ENCODE measurements around the gene LGALS9.
"Not testable (repeated sequence)": the region's sequence is repeated elsewhere in the genome, so short reads cannot be mapped to it uniquely, and the experiment has no call there.

The LGALS9 gene

GRCh38 chr17:27603880-27604794, 26.9 kb upstream of the LGALS9 start:
- no peak for DNase-seq

GRCh38 chr17:27605409-27605808, 25.6 kb upstream of the LGALS9 start:
- no peak for DNase-seq

- DNase-seq: no peak
Observed at GRCh38 chr17:27607521-27608091, 23.4 kb upstream of the LGALS9 start.

GRCh38 chr17:27608328-27609230, 22.4 kb upstream of the LGALS9 start:
- DNase-seq: no peak

- DNase-seq: no peak
Observed at GRCh38 chr17:27609611-27610303, 21.2 kb upstream of the LGALS9 start.

GRCh38 chr17:27610304-27610677, 20.7 kb upstream of the LGALS9 start:
- no peak for DNase-seq

GRCh38 chr17:27612160-27612770, 18.7 kb upstream of the LGALS9 start:
- no peak for DNase-seq

- DNase-seq: no peak
Observed at GRCh38 chr17:27613433-27613832, 17.6 kb upstream of the LGALS9 start.

GRCh38 chr17:27615121-27615520, 15.9 kb upstream of the LGALS9 start:
- no peak for DNase-seq

- no peak for DNase-seq
Observed at GRCh38 chr17:27616414-27616813, 14.6 kb upstream of the LGALS9 start.

- DNase-seq: no peak
Observed at GRCh38 chr17:27618417-27618816, 12.6 kb upstream of the LGALS9 start.

- no peak for DNase-seq
Observed at GRCh38 chr17:27620721-27621120, 10.3 kb upstream of the LGALS9 start.

- no peak for DNase-seq
Observed at GRCh38 chr17:27621536-27621935, 9.5 kb upstream of the LGALS9 start.

- DNase-seq: no peak
Observed at GRCh38 chr17:27621942-27622559, 8.9 kb upstream of the LGALS9 start.

- DNase-seq: no peak
Observed at GRCh38 chr17:27622986-27623385, 8.0 kb upstream of the LGALS9 start.

GRCh38 chr17:27623614-27624013, 7.4 kb upstream of the LGALS9 start:
- no peak for DNase-seq

GRCh38 chr17:27624539-27624938, 6.4 kb upstream of the LGALS9 start:
- DNase-seq: no peak

GRCh38 chr17:27625856-27626255, 5.1 kb upstream of the LGALS9 start:
- no peak for DNase-seq

- DNase-seq: no peak
Observed at GRCh38 chr17:27627514-27627913, 3.5 kb upstream of the LGALS9 start.

- no peak for DNase-seq
Observed at GRCh38 chr17:27628376-27628775, 2.6 kb upstream of the LGALS9 start.

GRCh38 chr17:27629260-27629659, 1.7 kb upstream of the LGALS9 start:
- not testable (repeated sequence) for DNase-seq

GRCh38 chr17:27631411-27631760, 398 bp downstream of the LGALS9 start:
- no peak for DNase-seq

Data from NCI-H146 (cell line).